GM19324 (cell line): Measurements from ENCODE around the gene EQTN.
"Not testable (repeated sequence)": the region's sequence is repeated elsewhere in the genome, so short reads cannot be mapped to it uniquely, and the experiment has no call there.

Experiments used
- ATAC-seq: cut with Tn5 transposase; IDR thresholded peaks from one replicate; pipeline ENCODE4 v1.9.1; 2021; ENCODE audit warnings: mild to moderate bottlenecking, moderate library complexity; ENCODE audit not compliant: unreplicated experiment, low FRiP score

EQTN gene

GRCh38 chr9:27303219-27303618, 6.3 kb upstream of the EQTN start:
- no peak for ATAC-seq

GRCh38 chr9:27293996-27294395, 3.0 kb downstream of the EQTN start:
- ATAC-seq = no peak

GRCh38 chr9:27292659-27293405, 4.1 kb downstream of the EQTN start:
- no peak for ATAC-seq

- ATAC-seq = no peak
These were observed 5.7 kb downstream of the EQTN start for GRCh38 chr9:27291292-27291691.

- no peak for ATAC-seq
These were observed 14.7 kb downstream of the EQTN start for GRCh38 chr9:27282269-27282668.

GRCh38 chr9:27280860-27281259, 16.1 kb downstream of the EQTN start:
- no peak for ATAC-seq

- ATAC-seq = no peak
These were observed 16.7 kb downstream of the EQTN start for GRCh38 chr9:27280249-27280648.

GRCh38 chr9:27279611-27280010, 17.3 kb downstream of the EQTN start:
- ATAC-seq = no peak

GRCh38 chr9:27278374-27278773, 18.6 kb downstream of the EQTN start:
- no peak for ATAC-seq

GRCh38 chr9:27276193-27277030, 20.5 kb downstream of the EQTN start:
- no peak for ATAC-seq

GRCh38 chr9:27273186-27273585, 23.8 kb downstream of the EQTN start:
- no peak for ATAC-seq

- no peak for ATAC-seq
These were observed 24.8 kb downstream of the EQTN start for GRCh38 chr9:27272103-27272502.

- no peak for ATAC-seq
These were observed 35.3 kb downstream of the EQTN start for GRCh38 chr9:27261517-27262211.

- no peak for ATAC-seq
These were observed 36.0 kb downstream of the EQTN start for GRCh38 chr9:27260789-27261516.

GRCh38 chr9:27258662-27259061, 38.3 kb downstream of the EQTN start:
- no peak for ATAC-seq

- no peak for ATAC-seq
These were observed 48.2 kb downstream of the EQTN start for GRCh38 chr9:27248702-27249101.

- no peak for ATAC-seq
These were observed 49.2 kb downstream of the EQTN start for GRCh38 chr9:27247756-27248155.

GRCh38 chr9:27239648-27240047, 57.3 kb downstream of the EQTN start:
- not testable (repeated sequence) for ATAC-seq
